Measurements from ENCODE around the gene CEACAM5.

CEACAM5 gene

GRCh38 chr19:41774515-41774980 lies 66.1 kb downstream of the CEACAM5 start:
- no peaks in the 10 kb centered on the region for H3K36me3 ChIP-seq (ENCODE audit: control insufficient read depth in 2 of 2, insufficient read depth in 1 of 2, low read length in 2 of 2)
- TF ChIP-seq KLF17 (tag by site-specific recombination; IDR thresholded peaks at IDR 0.05) (0 out of 2 replicates have a peak, but pooled peaks have one; percentile 13), HOXA7 (CRISPR knock-in tag; IDR thresholded peaks at IDR 0.05; ENCODE audit: borderline replicate concordance) (no peak)
- H3K9me3 ChIP-seq (ENCODE audit: control insufficient read depth, insufficient read depth, low read depth, low read length) = no peaks in the 10 kb centered on the region
- H3K27ac ChIP-seq (ENCODE audit: extremely low read depth, low read depth, low read length) = no peak overlapping the region
- CTCF ChIA-PET = interaction anchor here (0.7 to 8.5 kb wide), 9 partner anchors 10 to 68 kb away, joined by 3 to 149 read pairs (median 4); partner anchors contain the start of gene CEACAM6
- no peaks in the 10 kb centered on the region for H3K4me1 ChIP-seq (ENCODE audit: control insufficient read depth, insufficient read depth, low read length)
- POLR2A ChIA-PET = no interaction called here
- no peak overlapping the region for H3K4me3 ChIP-seq (ENCODE audit: low read depth, low read length)

- no peak overlapping the region for H3K4me3 ChIP-seq (ENCODE audit: low read depth, low read length)
- H3K9me3 ChIP-seq (ENCODE audit: control insufficient read depth, insufficient read depth, low read depth, low read length) = no peaks in the 10 kb centered on the region
- no peaks in the 10 kb centered on the region for H3K4me1 ChIP-seq (ENCODE audit: control insufficient read depth, insufficient read depth, low read length)
- ChIA-PET CTCF (interaction anchor here (0.6 to 8.5 kb wide), 10 partner anchors 9 to 158 kb away, joined by 3 to 149 read pairs (median 8); partner anchors contain the start of genes CEACAM3 and CEACAM6), POLR2A (no interaction called here)
- TF ChIP-seq IKZF3 (tag by site-specific recombination; IDR thresholded peaks at IDR 0.05) (no peak), ZNF366 (tag by site-specific recombination; conservative IDR thresholded peaks at IDR 0.05) (no peak), TSHZ1 (tag by site-specific recombination; IDR thresholded peaks at IDR 0.05; ENCODE audit: borderline replicate concordance) (no peak), ZNF501 (tag by site-specific recombination; IDR thresholded peaks at IDR 0.05) (no peak), PRDM2 (tag by site-specific recombination; IDR thresholded peaks at IDR 0.05; ENCODE audit: borderline replicate concordance) (no peak), ZNF324 (tag by site-specific recombination; IDR thresholded peaks at IDR 0.05) (no peak), ZNF837 (tag by site-specific recombination; IDR thresholded peaks at IDR 0.05) (no peak), ZNF660 (tag by site-specific recombination; IDR thresholded peaks at IDR 0.05) (no peak), ZNF302 (tag by site-specific recombination; IDR thresholded peaks at IDR 0.05; ENCODE audit: low read depth) (no peak)
- no peak overlapping the region for H3K27ac ChIP-seq (ENCODE audit: extremely low read depth, low read depth, low read length)
- no peaks in the 10 kb centered on the region for H3K36me3 ChIP-seq (ENCODE audit: control insufficient read depth in 2 of 2, insufficient read depth in 1 of 2, low read length in 2 of 2)
Observed at GRCh38 chr19:41776700-41777099, 68.3 kb downstream of the CEACAM5 start.

Data from HEK293 (cell line).